Smooth muscle cell (in vitro differentiated cells): ENCODE measurements around the gene PMS2. TPM values are rescaled to one million over a fixed set of nuclear protein-coding genes. Genes with fewer than 3 reads are reported as not detected.

Experiments
- DNase-seq: peaks from one replicate; lab custom pipeline; 2025; ENCODE audit not compliant: unreplicated experiment; lab: John Stamatoyannopoulos, UW
- H2AFZ ChIP-seq: fragments of 200-600 bp; sonication (generic); 2 replicates; pipeline ENCODE4 v1.6.0; 2016; ENCODE audit warnings: antibody characterized with exemption, low read depth, mild to moderate bottlenecking
- H3F3A ChIP-seq: fragments of 200-600 bp; sonication (generic); 2 replicates; pipeline ENCODE4 v1.6.0; 2017; ENCODE audit warnings: antibody characterized with exemption, low read depth
- H3K27ac ChIP-seq: fragments of 200-600 bp; sonication (generic); 2 replicates; pipeline ENCODE4 v1.5.1; 2016; ENCODE audit warnings: low read depth, mild to moderate bottlenecking
- H3K27me3 ChIP-seq: fragments of 200-600 bp; sonication (generic); 2 replicates; pipeline ENCODE4 v1.6.1; 2016; ENCODE audit warnings: low read depth, mild to moderate bottlenecking
- H3K36me3 ChIP-seq: fragments of 200-600 bp; sonication (generic); 2 replicates; pipeline ENCODE4 v1.5.1; 2016; ENCODE audit warnings: low read depth
- H3K4me1 ChIP-seq: fragments of 200-600 bp; sonication (generic); 2 replicates; pipeline ENCODE4 v1.5.1; 2016; ENCODE audit warnings: low read depth
- H3K4me2 ChIP-seq: fragments of 200-600 bp; sonication (generic); 2 replicates; pipeline ENCODE4 v1.6.0; 2016; ENCODE audit warnings: mild to moderate bottlenecking
- H3K4me3 ChIP-seq: fragments of 200-600 bp; sonication (generic); 2 replicates; pipeline ENCODE4 v1.5.1; 2016; ENCODE audit warnings: mild to moderate bottlenecking
- H3K79me2 ChIP-seq: fragments of 200-600 bp; sonication (generic); 2 replicates; pipeline ENCODE4 v1.6.0; 2016; ENCODE audit warnings: low read depth, mild to moderate bottlenecking
- H3K9ac ChIP-seq: fragments of 200-600 bp; sonication (generic); 2 replicates; pipeline ENCODE4 v1.6.0; 2016; ENCODE audit warnings: low read depth
- H3K9me3 ChIP-seq: fragments of 200-600 bp; sonication (generic); replicated peaks from 2 replicates; pipeline ENCODE4 v1.5.1; 2016; ENCODE audit warnings: low read depth
- H4K20me1 ChIP-seq: fragments of 200-600 bp; sonication (generic); 2 replicates; pipeline ENCODE4 v1.6.0; 2016; ENCODE audit warnings: low read depth
- WGBS: methylation state at CpG from one replicate; pipeline ENCODE4 v1.1.7; 2016; ENCODE audit warnings: low lambda C conversion rate; 5-methylcytosine and 5-hydroxymethylcytosine counted together
- polyA plus RNA-seq: library from polyadenylated mRNA; unstranded; fragments of >200 nt; fragmentation: Nextera tagmentation; extraction: Ambion mirVana; gene quantifications from 2 replicates; pipeline ENCODE4 v1.2.1, GENCODE V29; 2016
- total RNA-seq: library from RNA; depleted of rRNA; stranded (reverse); fragments of >200 nt; gene quantifications from 2 replicates; pipeline ENCODE4 v1.2.3, GENCODE V29; 2014
- TF ChIP-seq, protein P1 (sequence below): fragments of 200-600 bp; sonication (generic); IDR thresholded peaks from 2 replicates; pipeline ENCODE4 v1.5.1; 2017; ENCODE audit warnings: borderline replicate concordance, mild to moderate bottlenecking, antibody characterized with exemption; ENCODE audit not compliant: insufficient read depth, poor library complexity, severe bottlenecking

PMS2 gene
- total and polyA plus RNA-seq, 2 experiments from 2014 or later, result 5.4 to 8.8 TPM

DNA sequence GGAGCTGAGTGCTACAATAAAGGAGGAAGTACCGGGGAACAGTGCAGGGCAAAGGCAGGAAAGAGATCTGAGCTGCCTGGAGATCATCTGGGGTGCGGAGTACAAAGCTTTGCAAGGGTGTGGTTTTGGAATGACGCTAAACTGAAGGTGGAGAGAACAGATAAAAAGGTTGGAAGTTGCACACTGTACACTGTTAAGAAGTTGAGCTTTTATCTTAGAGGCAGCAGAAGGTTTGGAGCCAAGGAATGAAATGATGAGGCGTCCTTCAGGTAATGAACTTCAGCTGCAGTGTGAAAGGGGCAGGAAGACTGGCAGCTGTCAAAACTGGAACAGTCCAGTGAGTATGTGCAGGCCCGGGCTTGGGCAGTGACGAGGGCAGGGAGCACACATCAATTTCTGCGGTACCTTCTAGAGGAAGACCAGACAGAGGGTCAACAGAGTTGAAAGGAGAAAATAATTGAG, 15.2 kb upstream of the PMS2 start:
- WGBS, result 93% methylated on average over 7 of the region's 7 CpGs

DNA sequence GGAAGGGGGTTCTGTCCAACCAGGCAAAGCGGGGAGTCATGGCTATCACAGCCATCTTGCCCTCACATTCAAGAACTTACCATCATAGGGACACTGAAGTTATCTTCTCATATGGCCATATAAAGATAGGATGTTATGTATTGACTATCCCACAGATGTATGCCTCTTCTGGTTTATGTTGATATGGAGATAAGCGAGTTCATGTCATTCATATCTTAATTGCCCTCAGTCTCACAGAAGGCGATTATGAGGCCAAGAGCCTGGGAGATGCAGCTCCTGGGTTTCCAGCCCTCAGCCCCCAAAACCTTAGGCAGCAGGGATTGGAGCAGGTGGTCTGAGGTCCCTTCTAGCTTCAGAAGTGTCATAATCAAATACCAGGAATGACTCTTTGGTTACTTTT, 13.9 kb upstream of the PMS2 start:
- peaks cover 26% of the 10 kb centered on the region for H3K36me3 ChIP-seq
- H3F3A ChIP-seq, result no peaks in the 10 kb centered on the region
- H2AFZ ChIP-seq, result no peak overlapping the region
- H3K9ac ChIP-seq, result no peak overlapping the region
- H4K20me1 ChIP-seq, result no peaks in the 10 kb centered on the region
- H3K4me1 ChIP-seq, result no peaks in the 10 kb centered on the region
- WGBS, result 95% methylated on average over 3 of the region's 3 CpGs
- H3K79me2 ChIP-seq, result no peaks in the 10 kb centered on the region
- TF ChIP-seq, protein P1, sequence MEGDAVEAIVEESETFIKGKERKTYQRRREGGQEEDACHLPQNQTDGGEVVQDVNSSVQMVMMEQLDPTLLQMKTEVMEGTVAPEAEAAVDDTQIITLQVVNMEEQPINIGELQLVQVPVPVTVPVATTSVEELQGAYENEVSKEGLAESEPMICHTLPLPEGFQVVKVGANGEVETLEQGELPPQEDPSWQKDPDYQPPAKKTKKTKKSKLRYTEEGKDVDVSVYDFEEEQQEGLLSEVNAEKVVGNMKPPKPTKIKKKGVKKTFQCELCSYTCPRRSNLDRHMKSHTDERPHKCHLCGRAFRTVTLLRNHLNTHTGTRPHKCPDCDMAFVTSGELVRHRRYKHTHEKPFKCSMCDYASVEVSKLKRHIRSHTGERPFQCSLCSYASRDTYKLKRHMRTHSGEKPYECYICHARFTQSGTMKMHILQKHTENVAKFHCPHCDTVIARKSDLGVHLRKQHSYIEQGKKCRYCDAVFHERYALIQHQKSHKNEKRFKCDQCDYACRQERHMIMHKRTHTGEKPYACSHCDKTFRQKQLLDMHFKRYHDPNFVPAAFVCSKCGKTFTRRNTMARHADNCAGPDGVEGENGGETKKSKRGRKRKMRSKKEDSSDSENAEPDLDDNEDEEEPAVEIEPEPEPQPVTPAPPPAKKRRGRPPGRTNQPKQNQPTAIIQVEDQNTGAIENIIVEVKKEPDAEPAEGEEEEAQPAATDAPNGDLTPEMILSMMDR, result no peak
- no peak overlapping the region for H3K4me2 ChIP-seq
- no peaks in the 10 kb centered on the region for H3K9me3 ChIP-seq
- H3K27me3 ChIP-seq, result no peaks in the 10 kb centered on the region
- DNase-seq, result no peak
- H3K4me3 ChIP-seq, result no peak overlapping the region
- H3K27ac ChIP-seq, result no peak overlapping the region

More for the DNA sequence above, 15.2 kb upstream of the PMS2 start:
- H3K4me1 ChIP-seq, result no peaks in the 10 kb centered on the region
- no peak overlapping the region for H3K27ac ChIP-seq
- H3K9ac ChIP-seq, result no peak overlapping the region
- no peaks in the 10 kb centered on the region for H3K79me2 ChIP-seq
- H4K20me1 ChIP-seq, result peaks cover 4% of the 10 kb centered on the region
- peaks cover 22% of the 10 kb centered on the region for H3K36me3 ChIP-seq
- H3K9me3 ChIP-seq, result no peaks in the 10 kb centered on the region
- H3K27me3 ChIP-seq, result no peaks in the 10 kb centered on the region
- no peak for DNase-seq
- no peaks in the 10 kb centered on the region for H3F3A ChIP-seq
- no peak overlapping the region for H3K4me2 ChIP-seq
- H3K4me3 ChIP-seq, result no peak overlapping the region
- no peak overlapping the region for H2AFZ ChIP-seq
- TF ChIP-seq, protein P1, result no peak

DNA sequence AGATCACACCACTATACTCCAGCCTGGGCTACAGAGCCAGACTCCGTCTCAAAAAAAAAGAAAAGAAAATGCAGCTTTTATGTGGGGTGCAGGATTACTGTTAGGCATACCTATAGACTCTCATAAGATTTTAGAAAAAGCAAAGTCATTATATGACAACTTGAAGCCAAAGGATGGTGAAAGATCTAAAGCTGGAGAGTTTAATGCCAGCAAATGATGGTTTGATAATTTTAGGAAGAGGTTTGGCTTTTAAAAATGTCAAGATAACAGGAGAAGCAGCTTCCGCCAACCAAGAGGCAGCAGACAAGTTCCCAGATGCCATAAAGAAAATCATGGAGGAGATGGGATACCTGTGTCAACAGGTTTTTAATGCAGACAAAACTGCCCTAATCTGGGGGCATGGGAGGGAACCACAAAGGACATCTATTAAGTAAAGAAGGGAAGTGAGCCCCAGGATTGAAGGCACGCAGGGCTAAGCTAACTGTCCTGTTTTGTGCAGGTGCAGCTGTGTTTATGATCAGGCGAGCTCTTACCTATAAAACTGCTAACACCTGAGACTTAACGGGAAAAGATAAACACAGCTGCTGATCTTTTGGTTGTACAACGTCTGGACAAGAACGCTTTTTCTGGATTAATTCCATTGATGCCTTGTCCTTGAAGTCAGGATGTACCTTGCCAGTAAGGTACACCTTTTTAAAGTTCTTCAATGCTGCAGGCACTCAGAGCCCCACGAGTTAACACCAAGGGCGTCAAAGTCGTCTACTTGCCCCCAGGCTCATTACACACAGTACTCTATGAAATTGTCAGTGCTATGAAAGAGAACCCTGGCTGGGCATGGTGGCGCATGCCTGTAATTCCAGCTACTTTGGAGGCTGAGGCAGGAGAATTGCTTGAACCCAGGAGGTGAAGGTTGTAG, 11.8 kb upstream of the PMS2 start:
- no peak for DNase-seq
- H2AFZ ChIP-seq, result no peak overlapping the region
- no peaks in the 10 kb centered on the region for H3K4me1 ChIP-seq
- peak overlapping the region; percentile 31 for H3K27ac ChIP-seq
- H3K9ac ChIP-seq, result no peak overlapping the region
- no peaks in the 10 kb centered on the region for H3K27me3 ChIP-seq
- TF ChIP-seq, protein P1, result no peak
- H4K20me1 ChIP-seq, result no peaks in the 10 kb centered on the region
- H3F3A ChIP-seq, result no peaks in the 10 kb centered on the region
- H3K9me3 ChIP-seq, result no peaks in the 10 kb centered on the region
- H3K36me3 ChIP-seq, result peaks cover 26% of the 10 kb centered on the region
- H3K4me3 ChIP-seq, result no peak overlapping the region
- no peak overlapping the region for H3K4me2 ChIP-seq
- WGBS, result 96% methylated on average over 11 of the region's 11 CpGs
- H3K79me2 ChIP-seq, result no peaks in the 10 kb centered on the region
